DMS53 (cell line): ENCODE data around the gene DSG1.
"Not testable (repeated sequence)": the region's sequence is repeated elsewhere in the genome, so short reads cannot be mapped to it uniquely, and the experiment has no call there.

Experiments
- DNase-seq: peaks from one replicate; lab custom pipeline; 2025; lab: John Stamatoyannopoulos, UW

The DSG1 gene

GRCh38 chr18:31317860-31318259, at the start of gene DSG1:
Gene DSG1 (plus strand): TSS chr18:31318160. CDS start chr18:31318301, 141 bp downstream.
- no peak for DNase-seq

- DNase-seq: peak; percentile 57
These were observed 49.0 kb upstream of the DSG1 start for GRCh38 chr18:31268985-31269406.

- peak; percentile 50 for DNase-seq
These were observed 48.4 kb upstream of the DSG1 start for GRCh38 chr18:31269566-31269965.

- DNase-seq: no peak
These were observed 47.4 kb upstream of the DSG1 start for GRCh38 chr18:31270578-31270977.

GRCh38 chr18:31273812-31274527, 44.0 kb upstream of the DSG1 start:
- DNase-seq: peak; percentile 21

- DNase-seq: peak; percentile 32
These were observed 43.0 kb upstream of the DSG1 start for GRCh38 chr18:31274931-31275330.

- DNase-seq: peak; percentile 60
These were observed 42.1 kb upstream of the DSG1 start for GRCh38 chr18:31275722-31276463.

- DNase-seq: peak; percentile 2
These were observed 39.3 kb upstream of the DSG1 start for GRCh38 chr18:31278609-31279071.

- DNase-seq: no peak
These were observed 37.5 kb upstream of the DSG1 start for GRCh38 chr18:31280502-31280901.

GRCh38 chr18:31281437-31281836, 36.5 kb upstream of the DSG1 start:
- no peak for DNase-seq

- not testable (repeated sequence) for DNase-seq
These were observed 28.5 kb upstream of the DSG1 start for GRCh38 chr18:31289446-31289845.

- no peak for DNase-seq
These were observed 26.3 kb upstream of the DSG1 start for GRCh38 chr18:31291688-31292087.

- DNase-seq: no peak
These were observed 23.7 kb upstream of the DSG1 start for GRCh38 chr18:31294199-31294747.

GRCh38 chr18:31297248-31297647, 20.7 kb upstream of the DSG1 start:
- no peak for DNase-seq

GRCh38 chr18:31301201-31301655, 16.7 kb upstream of the DSG1 start:
- DNase-seq: no peak

- peak; percentile 6 for DNase-seq
These were observed 15.0 kb upstream of the DSG1 start for GRCh38 chr18:31302991-31303390.

GRCh38 chr18:31303771-31304170, 14.2 kb upstream of the DSG1 start:
- DNase-seq: no peak

GRCh38 chr18:31309115-31309514, 8.8 kb upstream of the DSG1 start:
- no peak for DNase-seq

GRCh38 chr18:31316974-31317373, 986 bp upstream of the DSG1 start:
- no peak for DNase-seq

GRCh38 chr18:31321719-31322118, 3.8 kb downstream of the DSG1 start:
- DNase-seq: no peak

- no peak for DNase-seq
These were observed 7.1 kb downstream of the DSG1 start for GRCh38 chr18:31325051-31325450.

- no peak for DNase-seq
These were observed 12.0 kb downstream of the DSG1 start for GRCh38 chr18:31329787-31330438.
